KG1 (cell line): Measurements from ENCODE around the gene TAS2R60.
"Not testable (repeated sequence)": the region's sequence is repeated elsewhere in the genome, so short reads cannot be mapped to it uniquely, and the experiment has no call there.

ENCODE experiments used
- DNase-seq: peaks from one replicate; lab custom pipeline; 2025; lab: John Stamatoyannopoulos, UW

Gene TAS2R60, protein sequence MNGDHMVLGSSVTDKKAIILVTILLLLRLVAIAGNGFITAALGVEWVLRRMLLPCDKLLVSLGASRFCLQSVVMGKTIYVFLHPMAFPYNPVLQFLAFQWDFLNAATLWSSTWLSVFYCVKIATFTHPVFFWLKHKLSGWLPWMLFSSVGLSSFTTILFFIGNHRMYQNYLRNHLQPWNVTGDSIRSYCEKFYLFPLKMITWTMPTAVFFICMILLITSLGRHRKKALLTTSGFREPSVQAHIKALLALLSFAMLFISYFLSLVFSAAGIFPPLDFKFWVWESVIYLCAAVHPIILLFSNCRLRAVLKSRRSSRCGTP

DNA sequence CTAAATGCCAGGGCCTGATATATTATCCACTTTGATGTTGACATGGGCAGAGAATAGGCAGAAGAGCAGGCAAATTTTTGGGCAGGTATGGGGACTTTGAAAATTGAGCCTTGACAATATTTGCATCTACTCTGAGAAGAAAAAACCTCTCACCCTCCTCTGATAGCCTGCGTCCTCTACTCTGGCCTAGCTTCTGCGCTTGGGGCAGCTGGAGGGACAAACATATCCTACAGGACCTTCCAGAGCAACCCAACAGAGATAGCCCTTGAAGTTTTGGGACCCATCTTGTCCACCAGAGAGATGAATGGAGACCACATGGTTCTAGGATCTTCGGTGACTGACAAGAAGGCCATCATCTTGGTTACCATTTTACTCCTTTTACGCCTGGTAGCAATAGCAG, at the start of gene TAS2R60:
TSS of gene TAS2R60 (plus strand) at position 301 of the 400 bp plus-strand sequence. CDS start at position 301, 0 bp downstream.
- DNase-seq = no peak

GRCh38 chr7:143394068-143394467, 49.2 kb upstream of the TAS2R60 start:
- DNase-seq = no peak

GRCh38 chr7:143394777-143395176, 48.5 kb upstream of the TAS2R60 start:
- DNase-seq = no peak

DNA sequence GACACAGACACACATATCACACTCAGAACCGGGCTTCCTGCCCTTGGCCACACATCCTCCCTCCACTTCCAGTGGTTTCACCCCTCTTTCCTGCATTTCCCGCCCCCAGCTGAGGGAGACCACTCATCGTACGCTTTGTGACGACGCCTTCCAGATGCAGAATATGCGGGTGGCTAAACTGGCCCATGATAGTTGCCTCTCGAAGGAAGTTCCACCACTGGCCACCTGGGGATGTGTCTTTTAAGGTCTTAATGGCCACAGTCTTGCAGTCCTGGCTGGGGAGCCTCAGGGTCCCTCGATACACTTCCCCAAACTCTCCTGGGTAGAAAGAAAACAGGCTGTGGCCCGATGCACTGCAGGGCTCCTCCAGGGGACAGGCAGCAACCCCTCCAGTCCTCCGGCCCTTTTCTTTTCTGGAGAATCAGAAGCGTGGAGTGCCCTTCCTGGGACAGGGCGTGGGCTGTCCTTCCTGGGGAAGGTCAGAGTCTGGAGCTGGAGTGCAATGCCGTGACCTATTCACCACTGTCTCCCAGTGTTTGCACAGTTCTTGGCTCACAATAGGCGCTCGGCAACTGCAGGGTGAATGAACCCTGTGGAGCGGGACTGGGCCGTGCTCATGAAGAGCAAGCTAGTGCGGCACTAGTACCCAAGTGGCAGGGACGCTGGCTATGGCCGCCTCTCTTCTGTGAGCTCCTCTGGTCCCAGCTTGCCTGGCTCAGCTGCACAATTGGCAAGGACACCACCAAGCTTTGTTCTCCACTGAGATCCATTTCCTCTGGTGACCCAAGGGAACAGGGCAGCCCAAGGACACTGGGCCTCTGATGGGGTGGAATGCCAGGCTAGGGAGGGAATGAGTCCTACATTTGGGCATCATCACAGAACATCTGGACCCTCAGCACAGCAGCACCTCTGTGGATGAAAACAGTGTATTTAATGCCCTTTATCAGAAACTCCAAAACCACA, 47.8 kb upstream of the TAS2R60 start:
- no peak for DNase-seq

GRCh38 chr7:143396182-143396581, 47.1 kb upstream of the TAS2R60 start:
- no peak for DNase-seq

GRCh38 chr7:143396625-143397556, 46.4 kb upstream of the TAS2R60 start:
- no peak for DNase-seq

- no peak for DNase-seq
Measured at GRCh38 chr7:143397710-143398530, 45.3 kb upstream of the TAS2R60 start.

- no peak for DNase-seq
Measured at GRCh38 chr7:143398616-143399015, 44.6 kb upstream of the TAS2R60 start.

- no peak for DNase-seq
Measured at GRCh38 chr7:143399151-143399550, 44.1 kb upstream of the TAS2R60 start.

DNA sequence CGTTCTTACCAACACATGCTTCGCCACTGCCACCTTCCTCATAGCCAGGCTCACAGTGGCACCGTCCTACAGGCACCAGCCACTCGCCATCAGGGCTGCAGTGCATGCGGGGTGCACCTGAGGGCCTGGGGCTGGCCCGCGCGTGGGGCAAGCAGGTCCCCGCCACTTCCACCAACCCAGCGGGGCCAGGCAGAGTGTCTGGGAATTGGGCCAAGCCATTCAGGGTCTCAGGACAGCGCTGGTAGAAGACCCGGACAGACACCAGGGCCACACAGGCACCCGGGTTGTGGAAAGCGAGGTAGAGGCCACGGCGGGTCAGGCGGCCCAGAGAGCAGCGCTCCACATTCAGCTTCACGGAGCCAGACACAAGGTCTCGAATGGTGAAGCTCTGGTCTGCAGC, 43.6 kb upstream of the TAS2R60 start:
- DNase-seq = no peak

DNA sequence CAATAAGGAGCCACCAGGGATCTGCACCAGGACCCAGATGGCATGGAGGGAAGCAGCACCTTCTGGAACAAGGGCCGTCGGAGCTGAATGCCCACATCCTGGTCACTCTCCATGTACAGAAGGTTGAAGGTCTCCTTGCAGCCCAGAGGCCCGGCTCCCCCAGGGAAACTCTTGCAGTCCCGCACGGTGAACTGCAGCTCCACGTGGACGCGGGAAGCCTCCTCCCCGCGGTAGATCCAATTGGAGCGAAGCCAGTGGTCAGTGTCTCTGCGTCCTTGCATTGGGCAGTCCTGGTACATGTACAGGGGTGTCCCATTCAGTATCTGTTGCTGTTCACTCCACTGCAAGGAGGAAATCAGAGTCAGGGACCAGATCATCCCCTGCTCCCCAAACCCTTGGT, 42.0 kb upstream of the TAS2R60 start:
- DNase-seq = no peak

GRCh38 chr7:143402233-143402632, 41.0 kb upstream of the TAS2R60 start:
- DNase-seq = not testable (repeated sequence)

GRCh38 chr7:143405173-143406001, 37.9 kb upstream of the TAS2R60 start:
- no peak for DNase-seq

DNA sequence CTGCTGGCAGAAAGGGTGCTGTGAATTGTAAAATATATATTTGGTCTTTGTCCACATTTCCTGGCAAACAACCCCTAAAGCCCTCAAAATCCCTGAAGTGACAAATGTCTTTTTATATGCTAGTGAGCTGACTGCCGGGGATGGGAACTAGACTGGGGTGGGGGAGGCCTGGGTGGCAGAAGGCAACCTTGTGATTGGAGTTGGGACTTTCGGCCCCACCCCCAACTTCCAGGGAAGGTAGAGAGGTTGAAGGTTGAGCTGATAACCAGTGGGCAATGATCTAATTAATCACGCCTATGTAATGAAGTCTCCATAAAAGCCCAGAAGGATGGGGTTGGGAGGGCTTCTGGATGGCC, 37.3 kb upstream of the TAS2R60 start:
- DNase-seq = no peak

- no peak for DNase-seq
Measured at GRCh38 chr7:143407287-143408251, 35.7 kb upstream of the TAS2R60 start.

- no peak for DNase-seq
Measured at GRCh38 chr7:143408252-143408685, 35.0 kb upstream of the TAS2R60 start.

GRCh38 chr7:143408686-143409561, 34.3 kb upstream of the TAS2R60 start, which contains the start of gene EPHA1:
TSS of gene EPHA1 (minus strand) at chr7:143408856. CDS start at chr7:143408805, 51 bp downstream.
- DNase-seq = no peak

- no peak for DNase-seq
Measured at GRCh38 chr7:143410521-143411004, 32.7 kb upstream of the TAS2R60 start.
